ENCODE measurements around the gene SPAG9.

Gene SPAG9

DNA sequence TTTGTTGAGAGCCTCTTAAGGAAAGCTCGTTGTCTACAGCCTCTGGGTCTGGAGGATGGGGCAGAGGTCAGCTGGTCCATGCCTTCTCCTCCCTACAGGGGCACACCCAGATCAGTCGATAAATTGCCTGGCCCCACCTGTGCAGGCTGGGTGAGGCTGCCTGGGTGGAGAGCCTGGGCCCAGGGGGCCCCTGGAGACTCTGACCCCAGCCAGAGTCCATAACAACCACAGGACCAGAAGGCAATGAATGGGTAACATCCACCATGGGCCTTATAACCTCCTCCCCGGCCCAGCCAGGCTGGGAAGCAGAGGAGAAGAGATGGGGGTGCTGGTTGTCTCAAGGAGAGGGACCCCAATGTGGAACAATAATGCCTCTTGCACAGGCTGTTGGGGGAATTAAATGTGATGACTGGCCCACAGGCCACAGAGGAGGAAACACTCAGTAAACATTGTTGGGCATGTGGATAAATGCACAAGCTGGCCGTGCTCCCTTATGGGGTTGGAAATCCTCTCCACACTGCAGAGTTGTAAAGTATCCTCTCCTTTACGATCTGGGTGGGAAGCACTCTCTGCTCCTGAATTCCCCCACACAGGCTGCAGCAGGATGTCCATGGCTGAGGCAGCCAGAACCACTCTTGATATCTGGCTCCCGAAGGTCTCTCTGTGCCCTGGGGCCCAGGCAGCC, 197.8 kb downstream of the SPAG9 start:
- no peaks in the 10 kb centered on the region for H3K36me3 ChIP-seq
- no peak overlapping the region for H3K4me2 ChIP-seq
- H3K27ac ChIP-seq: no peak overlapping the region
- no peak overlapping the region for H3K9ac ChIP-seq
- peaks cover 44% of the 10 kb centered on the region for H3K4me1 ChIP-seq
- no peak overlapping the region for H3K4me3 ChIP-seq
- H3K27me3 ChIP-seq: no peaks in the 10 kb centered on the region
- TF ChIP-seq Cebpa-rat (IDR thresholded peaks at IDR 0.05): no peak
- H4K20me1 ChIP-seq: no peaks in the 10 kb centered on the region
- no peaks in the 10 kb centered on the region for H3K9me3 ChIP-seq

DNA sequence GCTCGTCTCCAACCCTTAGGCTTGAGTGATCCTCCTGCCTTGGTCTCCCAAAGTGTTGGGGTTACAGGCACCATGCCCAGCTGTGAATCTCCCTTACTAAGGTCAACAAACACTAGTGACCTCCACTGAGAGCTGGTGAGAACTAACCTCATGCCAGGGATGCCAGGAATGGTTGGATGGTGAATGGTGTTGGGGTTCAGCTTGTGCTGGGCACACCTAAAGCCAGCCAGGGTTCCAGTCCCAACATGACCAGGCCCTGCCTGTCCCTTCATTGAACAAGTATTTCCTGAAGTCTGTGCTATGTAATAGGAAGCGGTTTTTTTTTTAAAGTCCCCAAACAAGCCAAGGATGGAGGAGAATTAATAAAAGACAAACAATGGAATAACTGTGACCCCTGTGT, 198.6 kb downstream of the SPAG9 start:
- Histone ChIP-seq H3K4me1 (peaks cover 51% of the 10 kb centered on the region), H3K27ac (no peak overlapping the region), H3K4me2 (no peak overlapping the region), H3K4me3 (no peak overlapping the region), H3K9me3 (no peaks in the 10 kb centered on the region), H4K20me1 (no peaks in the 10 kb centered on the region), H3K9ac (no peak overlapping the region), H3K27me3 (no peaks in the 10 kb centered on the region), H3K36me3 (no peaks in the 10 kb centered on the region)
- no peak for TF ChIP-seq Cebpa-rat (IDR thresholded peaks at IDR 0.05)

DNA sequence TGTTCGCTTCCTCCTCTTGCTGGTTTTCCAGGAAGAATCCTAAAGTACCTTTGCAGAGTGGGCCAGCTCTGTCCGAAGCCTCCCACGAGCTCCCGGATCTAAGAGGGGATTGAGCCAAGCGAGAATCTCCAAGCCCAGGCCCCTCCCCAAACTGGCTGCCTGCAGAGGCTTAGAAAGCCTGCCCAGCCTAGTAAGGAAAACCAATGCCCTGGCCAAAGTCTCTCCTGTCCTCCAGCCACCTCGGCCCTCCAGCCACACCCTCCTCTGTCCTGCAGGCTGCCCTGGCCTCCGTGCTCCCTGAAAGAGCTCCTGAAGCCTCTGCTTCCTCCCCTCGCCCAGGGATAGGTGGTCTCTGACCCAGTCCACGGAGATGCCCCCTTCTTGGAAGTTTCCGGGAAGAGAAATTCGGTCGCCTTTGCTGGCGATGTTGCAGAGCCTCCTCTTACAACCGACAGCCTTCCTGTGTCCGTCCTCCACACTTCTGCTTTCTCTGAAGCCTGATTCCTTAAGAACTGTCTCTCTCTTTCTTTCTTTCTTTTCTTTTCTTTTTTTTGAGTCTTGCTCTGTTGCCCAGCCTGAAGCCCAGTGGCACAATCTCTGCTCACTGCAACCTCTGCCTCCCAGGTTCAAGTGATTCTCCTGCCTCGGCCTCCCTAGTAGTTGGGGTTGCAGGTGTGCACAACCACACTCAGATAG, 199.6 kb downstream of the SPAG9 start:
- Histone ChIP-seq H3K27ac (0 out of 2 replicates have a peak overlapping the region, but pooled peaks have one; percentile 3), H3K9me3 (no peaks in the 10 kb centered on the region), H3K4me1 (peaks cover 55% of the 10 kb centered on the region), H3K4me3 (no peak overlapping the region), H3K4me2 (peak overlapping the region; percentile 13), H4K20me1 (no peaks in the 10 kb centered on the region), H3K36me3 (no peaks in the 10 kb centered on the region), H3K27me3 (no peaks in the 10 kb centered on the region), H3K9ac (no peak overlapping the region)
- no peak for TF ChIP-seq Cebpa-rat (IDR thresholded peaks at IDR 0.05)

DNA sequence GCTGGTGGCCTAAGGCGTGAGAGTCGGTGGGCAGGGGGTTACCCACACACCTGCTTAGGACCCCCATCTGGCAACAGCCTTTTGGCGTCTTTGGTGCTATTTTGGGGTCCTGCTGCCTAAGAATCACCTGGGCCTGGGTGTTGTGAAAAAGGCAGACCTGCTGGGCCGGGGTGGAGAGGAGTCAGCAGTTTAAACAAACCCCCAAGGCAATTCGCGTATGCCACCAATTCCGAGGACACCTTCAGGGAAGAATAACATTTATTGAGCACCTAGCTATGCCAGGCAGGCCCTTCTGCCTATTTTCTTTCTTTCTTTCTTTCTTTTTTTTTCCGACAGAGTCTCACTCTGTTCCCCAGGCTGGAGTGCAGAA, 200.6 kb downstream of the SPAG9 start:
- Histone ChIP-seq H4K20me1 (no peaks in the 10 kb centered on the region), H3K9me3 (no peaks in the 10 kb centered on the region), H3K4me3 (no peak overlapping the region), H3K4me2 (peak overlapping the region; percentile 87), H3K27me3 (no peaks in the 10 kb centered on the region), H3K27ac (peak overlapping the region; percentile 4; the same call in 1 of the 2 replicates), H3K36me3 (no peaks in the 10 kb centered on the region), H3K9ac (no peak overlapping the region), H3K4me1 (peaks cover 54% of the 10 kb centered on the region)
- TF ChIP-seq Cebpa-rat (IDR thresholded peaks at IDR 0.05): no peak

DNA sequence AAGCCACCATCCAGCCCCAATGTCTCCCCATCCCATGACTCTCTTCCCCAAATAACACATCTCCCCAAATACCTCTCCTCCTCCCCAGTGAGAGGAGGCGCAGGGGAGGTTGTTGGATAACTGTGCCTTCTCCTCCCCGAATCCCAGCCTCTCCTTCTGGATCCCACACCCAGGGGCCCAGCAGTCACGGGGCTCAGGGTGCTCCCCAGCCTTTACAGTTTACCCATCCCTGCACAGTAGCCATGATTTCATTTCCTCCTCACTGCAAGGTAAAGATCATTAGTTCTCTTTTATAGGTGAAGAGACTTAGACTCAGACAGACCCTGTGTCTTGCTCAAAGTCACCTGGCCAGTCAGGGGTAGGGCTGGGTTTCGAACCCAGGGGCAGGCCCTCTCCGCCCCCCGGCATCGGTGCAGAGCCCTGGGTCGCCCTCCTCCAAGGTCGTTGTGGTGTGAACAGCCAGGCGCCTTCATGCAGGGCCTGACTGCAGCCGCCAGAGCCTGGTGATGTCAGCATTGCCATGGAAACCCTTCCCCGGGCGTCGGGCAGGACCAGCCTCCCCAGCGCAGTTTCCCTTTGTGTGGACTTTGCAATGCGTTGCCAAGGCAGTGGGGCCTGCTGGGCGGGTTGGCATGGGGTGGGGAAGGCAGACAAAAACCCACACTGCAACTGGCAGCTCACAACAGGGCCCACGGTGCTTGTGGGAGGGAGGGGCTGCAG, 201.2 kb downstream of the SPAG9 start:
- no peaks in the 10 kb centered on the region for H3K27me3 ChIP-seq
- peak overlapping the region; percentile 48; the same call in 1 of the 2 replicates for H3K9ac ChIP-seq
- H3K36me3 ChIP-seq: no peaks in the 10 kb centered on the region
- peaks cover 54% of the 10 kb centered on the region for H3K4me1 ChIP-seq
- no peak overlapping the region for H3K4me3 ChIP-seq
- peak overlapping the region; percentile 71 for H3K27ac ChIP-seq
- H3K9me3 ChIP-seq: no peaks in the 10 kb centered on the region
- H4K20me1 ChIP-seq: no peaks in the 10 kb centered on the region
- H3K4me2 ChIP-seq: peak overlapping the region; percentile 87
- TF ChIP-seq Cebpa-rat (IDR thresholded peaks at IDR 0.05): no peak

DNA sequence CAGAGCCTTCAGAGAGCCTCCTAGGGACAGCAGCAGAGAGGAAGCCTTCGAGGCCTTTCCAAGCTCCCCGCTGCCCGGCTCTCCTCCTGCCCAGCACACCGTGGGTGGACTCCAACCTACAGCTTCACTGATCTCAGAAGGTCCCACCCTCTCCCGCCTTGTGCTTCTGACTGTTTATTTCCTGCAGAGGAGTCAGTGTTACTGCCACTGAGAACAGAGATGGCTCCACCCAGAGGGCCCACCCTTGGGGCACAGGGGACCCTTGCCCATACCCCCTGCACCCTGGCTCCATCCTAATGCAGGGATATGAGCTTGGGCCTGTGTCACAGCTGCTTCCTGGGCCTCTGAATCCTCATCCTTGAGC, 201.8 kb downstream of the SPAG9 start:
- Histone ChIP-seq H3K9ac (peak overlapping the region; percentile 48; the same call in 1 of the 2 replicates), H3K36me3 (no peaks in the 10 kb centered on the region), H4K20me1 (no peaks in the 10 kb centered on the region), H3K9me3 (no peaks in the 10 kb centered on the region), H3K27ac (peak overlapping the region; percentile 71), H3K4me3 (no peak overlapping the region), H3K4me2 (peak overlapping the region; percentile 87), H3K27me3 (no peaks in the 10 kb centered on the region), H3K4me1 (peaks cover 55% of the 10 kb centered on the region)
- TF ChIP-seq Cebpa-rat (IDR thresholded peaks at IDR 0.05): no peak

DNA sequence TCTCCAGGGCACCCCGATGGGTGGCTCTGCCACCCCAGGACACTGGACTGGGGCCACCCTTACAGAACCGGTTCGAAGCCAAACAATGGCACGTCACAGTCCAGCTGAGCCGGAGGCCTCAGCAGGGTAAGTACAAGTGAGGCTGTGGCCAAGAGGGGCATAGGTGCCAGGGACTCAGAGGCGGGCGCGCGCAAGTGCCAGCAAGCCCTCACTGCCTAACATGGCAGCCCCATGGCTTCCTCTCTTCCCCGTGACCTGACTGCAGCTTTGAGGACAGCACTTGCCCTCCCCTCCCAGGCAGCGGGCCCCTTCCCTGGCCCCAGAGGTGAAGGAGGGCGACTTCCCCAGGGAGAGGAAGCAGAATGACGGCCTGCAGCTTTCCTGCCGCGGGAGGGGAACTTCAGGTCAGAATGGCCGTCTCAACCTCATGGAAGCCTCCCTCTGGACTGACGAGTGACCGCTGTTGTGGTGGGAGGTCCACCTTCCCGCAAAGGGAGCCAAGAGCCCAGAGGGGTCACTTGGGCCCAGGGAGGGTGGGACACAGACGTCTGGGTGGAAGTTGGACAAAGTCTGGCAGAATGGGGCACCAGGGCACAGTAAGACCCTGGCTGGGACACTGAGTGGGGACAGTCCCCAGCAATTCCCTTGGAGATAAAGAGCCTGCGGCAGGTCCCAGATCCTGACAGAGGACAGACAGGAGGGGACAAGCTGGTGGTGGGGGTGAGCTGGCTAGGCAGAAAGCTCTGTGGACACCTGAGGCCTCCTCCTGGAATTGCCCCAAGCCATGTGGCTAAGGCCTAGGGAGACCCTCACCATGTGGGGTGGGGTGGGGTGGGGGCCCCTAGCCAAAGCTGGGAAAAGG, 202.4 kb downstream of the SPAG9 start:
- Histone ChIP-seq H4K20me1 (no peaks in the 10 kb centered on the region), H3K9me3 (no peaks in the 10 kb centered on the region), H3K9ac (no peak overlapping the region; the same call in 1 of the 2 replicates), H3K36me3 (no peaks in the 10 kb centered on the region), H3K4me2 (peak overlapping the region; percentile 87), H3K27ac (peak overlapping the region; percentile 71), H3K27me3 (no peaks in the 10 kb centered on the region), H3K4me1 (peaks cover 59% of the 10 kb centered on the region), H3K4me3 (no peak overlapping the region)
- no peak for TF ChIP-seq Cebpa-rat (IDR thresholded peaks at IDR 0.05)

DNA sequence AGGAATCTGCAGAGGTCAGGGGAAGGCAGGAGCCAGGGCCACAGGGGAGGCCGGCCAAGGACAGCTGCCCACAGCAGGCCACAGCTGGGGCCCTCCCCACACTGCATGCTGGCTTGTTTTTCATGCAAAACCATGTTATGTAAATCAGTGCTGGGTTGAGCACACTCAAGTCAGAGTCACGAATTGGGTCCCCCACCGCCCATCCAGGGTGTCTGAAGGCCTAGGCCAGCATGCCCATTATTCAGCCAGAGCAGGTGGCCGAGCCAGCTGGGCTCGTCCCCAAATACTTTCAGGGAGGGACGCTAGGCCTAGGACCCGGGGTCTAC, 203.3 kb downstream of the SPAG9 start:
- Histone ChIP-seq H3K27ac (peak overlapping the region; percentile 71), H3K9me3 (no peaks in the 10 kb centered on the region), H3K36me3 (no peaks in the 10 kb centered on the region), H4K20me1 (no peaks in the 10 kb centered on the region), H3K9ac (no peak overlapping the region), H3K4me3 (no peak overlapping the region), H3K4me2 (peak overlapping the region; percentile 87), H3K27me3 (no peaks in the 10 kb centered on the region), H3K4me1 (peaks cover 59% of the 10 kb centered on the region)
- TF ChIP-seq Cebpa-rat (IDR thresholded peaks at IDR 0.05): no peak

DNA sequence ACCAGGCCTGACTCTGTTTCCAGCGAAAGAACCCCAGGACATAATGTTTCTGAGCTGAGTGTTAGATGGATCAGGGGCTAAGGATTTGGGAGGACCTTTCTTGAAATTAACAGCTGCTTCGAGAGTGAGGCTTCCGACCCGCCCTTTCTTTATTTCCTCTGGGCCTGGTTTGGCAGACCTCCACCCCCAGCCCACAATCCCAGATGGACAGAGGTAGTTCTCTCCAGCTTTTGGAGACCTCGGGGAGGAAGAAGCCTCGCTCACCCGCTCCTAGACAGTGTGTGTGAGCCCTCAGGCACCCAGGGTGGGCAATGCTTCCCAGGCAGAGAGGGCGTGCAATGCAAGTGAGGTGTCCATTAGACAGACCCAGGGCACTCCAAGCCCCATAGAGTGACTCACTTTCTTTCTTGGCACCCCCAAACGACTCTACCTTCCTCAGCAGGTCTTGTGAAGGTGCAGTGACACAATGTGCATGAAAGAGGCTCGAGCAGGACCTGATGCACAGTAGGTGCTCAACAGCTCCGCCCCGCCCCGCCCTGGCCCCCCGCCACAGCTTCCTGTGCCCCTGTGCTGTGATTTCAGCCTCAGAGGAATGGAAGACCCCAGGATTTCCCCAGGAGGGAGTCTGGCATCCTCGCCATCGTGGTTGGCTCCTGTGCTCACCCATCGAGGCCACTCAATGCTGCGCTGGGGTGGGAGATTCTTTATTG, 203.8 kb downstream of the SPAG9 start:
- peak overlapping the region; percentile 87 for H3K4me2 ChIP-seq
- no peaks in the 10 kb centered on the region for H4K20me1 ChIP-seq
- 0 out of 2 replicates have a peak overlapping the region, but pooled peaks have one; percentile 29 for H3K27ac ChIP-seq
- H3K4me1 ChIP-seq: peaks cover 59% of the 10 kb centered on the region
- TF ChIP-seq Cebpa-rat (IDR thresholded peaks at IDR 0.05): no peak
- no peaks in the 10 kb centered on the region for H3K36me3 ChIP-seq
- H3K9ac ChIP-seq: no peak overlapping the region; the same call in 1 of the 2 replicates
- no peak overlapping the region for H3K4me3 ChIP-seq
- H3K9me3 ChIP-seq: no peaks in the 10 kb centered on the region
- H3K27me3 ChIP-seq: no peaks in the 10 kb centered on the region
